Measurements from ENCODE around the gene EZR. TPM values are rescaled to one million over a fixed set of nuclear protein-coding genes. Genes with fewer than 3 reads are reported as not detected.
A peak's percentile ranks its signal among the peaks of the same experiment; 100 is the strongest.

The EZR gene
- total and polyA plus RNA-seq, 2 of the 13 experiments (the other 11 are each of a cell fraction or from before 2014, with no cell fraction given): 34.7 to 60.3 TPM

DNA sequence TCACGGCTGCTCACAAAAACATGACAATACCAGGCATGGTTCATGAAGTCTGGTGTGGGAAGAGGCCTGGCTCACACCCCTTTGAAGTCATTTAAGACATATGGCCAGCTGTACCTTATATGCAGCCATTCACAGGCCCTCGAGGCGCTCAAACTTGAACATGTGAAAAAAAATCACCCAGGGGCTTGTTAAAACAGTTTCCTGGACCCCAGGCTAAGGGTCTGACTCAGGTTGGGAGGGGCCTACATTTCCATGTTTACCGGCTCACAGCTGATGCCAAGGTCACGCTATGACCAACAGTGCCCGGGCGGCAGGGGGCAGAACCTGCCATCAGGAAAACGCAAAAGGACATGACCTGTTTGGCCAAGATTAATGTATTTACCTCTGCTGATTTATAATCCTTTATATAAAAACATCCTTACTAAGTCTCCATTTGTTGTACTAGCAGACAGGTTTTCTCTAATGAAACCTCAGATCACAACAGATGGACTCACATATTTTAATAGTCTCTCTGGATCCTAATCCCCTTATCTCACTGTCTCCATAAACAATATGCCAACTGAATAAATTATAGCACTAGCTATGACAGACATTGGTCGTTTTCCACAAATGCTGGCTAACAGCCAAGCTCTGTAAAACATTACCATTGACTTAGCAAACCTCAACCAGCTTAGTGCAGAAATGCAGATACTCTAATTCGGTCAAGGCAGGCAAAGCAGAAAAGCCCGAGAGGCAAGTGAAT is 19.9 kb downstream of the EZR start (continued):
- TF ChIP-seq, protein P1, sequence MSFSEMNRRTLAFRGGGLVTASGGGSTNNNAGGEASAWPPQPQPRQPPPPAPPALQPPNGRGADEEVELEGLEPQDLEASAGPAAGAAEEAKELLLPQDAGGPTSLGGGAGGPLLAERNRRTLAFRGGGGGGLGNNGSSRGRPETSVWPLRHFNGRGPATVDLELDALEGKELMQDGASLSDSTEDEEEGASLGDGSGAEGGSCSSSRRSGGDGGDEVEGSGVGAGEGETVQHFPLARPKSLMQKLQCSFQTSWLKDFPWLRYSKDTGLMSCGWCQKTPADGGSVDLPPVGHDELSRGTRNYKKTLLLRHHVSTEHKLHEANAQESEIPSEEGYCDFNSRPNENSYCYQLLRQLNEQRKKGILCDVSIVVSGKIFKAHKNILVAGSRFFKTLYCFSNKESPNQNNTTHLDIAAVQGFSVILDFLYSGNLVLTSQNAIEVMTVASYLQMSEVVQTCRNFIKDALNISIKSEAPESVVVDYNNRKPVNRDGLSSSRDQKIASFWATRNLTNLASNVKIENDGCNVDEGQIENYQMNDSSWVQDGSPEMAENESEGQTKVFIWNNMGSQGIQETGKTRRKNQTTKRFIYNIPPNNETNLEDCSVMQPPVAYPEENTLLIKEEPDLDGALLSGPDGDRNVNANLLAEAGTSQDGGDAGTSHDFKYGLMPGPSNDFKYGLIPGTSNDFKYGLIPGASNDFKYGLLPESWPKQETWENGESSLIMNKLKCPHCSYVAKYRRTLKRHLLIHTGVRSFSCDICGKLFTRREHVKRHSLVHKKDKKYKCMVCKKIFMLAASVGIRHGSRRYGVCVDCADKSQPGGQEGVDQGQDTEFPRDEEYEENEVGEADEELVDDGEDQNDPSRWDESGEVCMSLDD (CRISPR knock-in tag; IDR thresholded peaks at IDR 0.05; ENCODE audit: borderline replicate concordance): no peak
- no peak for TF ChIP-seq ZFP36L2 (CRISPR knock-in tag; IDR thresholded peaks at IDR 0.05)
- TF ChIP-seq ZNF564 (CRISPR knock-in tag; IDR thresholded peaks at IDR 0.05): no peak
- TF ChIP-seq ZNF879 (CRISPR knock-in tag; IDR thresholded peaks at IDR 0.05): no peak
- TF ChIP-seq ZNF510 (CRISPR knock-in tag; IDR thresholded peaks at IDR 0.05; ENCODE audit: low read depth): no peak
- TF ChIP-seq ASH2L (IDR thresholded peaks at IDR 0.05; ENCODE audit: insufficient read length, low read depth, low read length): peak; percentile 35
- TF ChIP-seq, protein P2, sequence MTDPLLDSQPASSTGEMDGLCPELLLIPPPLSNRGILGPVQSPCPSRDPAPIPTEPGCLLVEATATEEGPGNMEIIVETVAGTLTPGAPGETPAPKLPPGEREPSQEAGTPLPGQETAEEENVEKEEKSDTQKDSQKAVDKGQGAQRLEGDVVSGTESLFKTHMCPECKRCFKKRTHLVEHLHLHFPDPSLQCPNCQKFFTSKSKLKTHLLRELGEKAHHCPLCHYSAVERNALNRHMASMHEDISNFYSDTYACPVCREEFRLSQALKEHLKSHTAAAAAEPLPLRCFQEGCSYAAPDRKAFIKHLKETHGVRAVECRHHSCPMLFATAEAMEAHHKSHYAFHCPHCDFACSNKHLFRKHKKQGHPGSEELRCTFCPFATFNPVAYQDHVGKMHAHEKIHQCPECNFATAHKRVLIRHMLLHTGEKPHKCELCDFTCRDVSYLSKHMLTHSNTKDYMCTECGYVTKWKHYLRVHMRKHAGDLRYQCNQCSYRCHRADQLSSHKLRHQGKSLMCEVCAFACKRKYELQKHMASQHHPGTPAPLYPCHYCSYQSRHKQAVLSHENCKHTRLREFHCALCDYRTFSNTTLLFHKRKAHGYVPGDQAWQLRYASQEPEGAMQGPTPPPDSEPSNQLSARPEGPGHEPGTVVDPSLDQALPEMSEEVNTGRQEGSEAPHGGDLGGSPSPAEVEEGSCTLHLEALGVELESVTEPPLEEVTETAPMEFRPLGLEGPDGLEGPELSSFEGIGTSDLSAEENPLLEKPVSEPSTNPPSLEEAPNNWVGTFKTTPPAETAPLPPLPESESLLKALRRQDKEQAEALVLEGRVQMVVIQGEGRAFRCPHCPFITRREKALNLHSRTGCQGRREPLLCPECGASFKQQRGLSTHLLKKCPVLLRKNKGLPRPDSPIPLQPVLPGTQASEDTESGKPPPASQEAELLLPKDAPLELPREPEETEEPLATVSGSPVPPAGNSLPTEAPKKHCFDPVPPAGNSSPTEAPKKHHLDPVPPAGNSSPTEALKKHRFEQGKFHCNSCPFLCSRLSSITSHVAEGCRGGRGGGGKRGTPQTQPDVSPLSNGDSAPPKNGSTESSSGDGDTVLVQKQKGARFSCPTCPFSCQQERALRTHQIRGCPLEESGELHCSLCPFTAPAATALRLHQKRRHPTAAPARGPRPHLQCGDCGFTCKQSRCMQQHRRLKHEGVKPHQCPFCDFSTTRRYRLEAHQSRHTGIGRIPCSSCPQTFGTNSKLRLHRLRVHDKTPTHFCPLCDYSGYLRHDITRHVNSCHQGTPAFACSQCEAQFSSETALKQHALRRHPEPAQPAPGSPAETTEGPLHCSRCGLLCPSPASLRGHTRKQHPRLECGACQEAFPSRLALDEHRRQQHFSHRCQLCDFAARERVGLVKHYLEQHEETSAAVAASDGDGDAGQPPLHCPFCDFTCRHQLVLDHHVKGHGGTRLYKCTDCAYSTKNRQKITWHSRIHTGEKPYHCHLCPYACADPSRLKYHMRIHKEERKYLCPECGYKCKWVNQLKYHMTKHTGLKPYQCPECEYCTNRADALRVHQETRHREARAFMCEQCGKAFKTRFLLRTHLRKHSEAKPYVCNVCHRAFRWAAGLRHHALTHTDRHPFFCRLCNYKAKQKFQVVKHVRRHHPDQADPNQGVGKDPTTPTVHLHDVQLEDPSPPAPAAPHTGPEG (CRISPR knock-in tag; IDR thresholded peaks at IDR 0.05): no peak
- TF ChIP-seq KAT7 (CRISPR knock-in tag; IDR thresholded peaks at IDR 0.05; ENCODE audit: borderline replicate concordance): no peak
- TF ChIP-seq ZNF44 (CRISPR knock-in tag; IDR thresholded peaks at IDR 0.05): no peak
- TF ChIP-seq SNAI1 (CRISPR knock-in tag; IDR thresholded peaks at IDR 0.05; ENCODE audit: borderline replicate concordance): no peak
- no peak for TF ChIP-seq TEAD2 (CRISPR knock-in tag; IDR thresholded peaks at IDR 0.05)
- TF ChIP-seq BORCS8-MEF2B (CRISPR knock-in tag; IDR thresholded peaks at IDR 0.05): no peak
- no peak for TF ChIP-seq ZNF674 (CRISPR knock-in tag; IDR thresholded peaks at IDR 0.05; ENCODE audit: low read depth)
- no peak for TF ChIP-seq FOXM1 (CRISPR knock-in tag; IDR thresholded peaks at IDR 0.05)
- no peak for TF ChIP-seq TOPORS (CRISPR knock-in tag; IDR thresholded peaks at IDR 0.05)
- TF ChIP-seq ZNF746 (CRISPR knock-in tag; IDR thresholded peaks at IDR 0.05): no peak
- TF ChIP-seq ZNF841 (CRISPR knock-in tag; IDR thresholded peaks at IDR 0.05; ENCODE audit: borderline replicate concordance): no peak
- peak; percentile 84 for TF ChIP-seq SIN3A (IDR thresholded peaks at IDR 0.05; ENCODE audit: borderline replicate concordance, low read depth, low read length)
- no peak for TF ChIP-seq THAP11 (CRISPR knock-in tag; IDR thresholded peaks at IDR 0.05)
- TF ChIP-seq ZNF234 (CRISPR knock-in tag; conservative IDR thresholded peaks at IDR 0.05): no peak
- TF ChIP-seq GZF1 (CRISPR knock-in tag; IDR thresholded peaks at IDR 0.05): no peak
- TF ChIP-seq SMAD3 (CRISPR knock-in tag; IDR thresholded peaks at IDR 0.05): 0 out of 2 replicates have a peak, but pooled peaks have one; percentile 35
- TF ChIP-seq ZNF337 (CRISPR knock-in tag; IDR thresholded peaks at IDR 0.05; ENCODE audit: borderline replicate concordance, low read depth): no peak
- 0 out of 2 replicates have a peak, but pooled peaks have one; percentile 39 for TF ChIP-seq ZNF431 (CRISPR knock-in tag; IDR thresholded peaks at IDR 0.05; ENCODE audit: borderline replicate concordance, low read depth)
